Choroid plexus epithelial cell (primary cell): Measurements from ENCODE around the gene ATP5MK.

Experiments used
- DNase-seq: peaks from one replicate; pipeline ENCODE4 v3.0.0-alpha.2; 2010; ENCODE audit warnings: low read depth
- H3K4me3 ChIP-seq: 2 replicates; pipeline ENCODE4 v1.5.1; 2011; ENCODE audit warnings: low read depth, mild to moderate bottlenecking, control low read depth, low read length, moderate library complexity
- CTCF ChIP-seq: conservative IDR thresholded peaks from 2 replicates; pipeline ENCODE4 v1.5.1; 2011; ENCODE audit warnings: low read depth, mild to moderate bottlenecking, control low read depth, inconsistent platforms, low read length, moderate library complexity

ATP5MK gene

GRCh38 chr10:103396067-103396788, at the start of gene ATP5MK, which contains the start of gene PDCD11:
ATP5MK (minus strand) TSS chr10:103396475; CDS start chr10:103392457, 4,018 bp downstream.
PDCD11 (plus strand) TSS chr10:103396626; CDS start chr10:103398427, 1,801 bp downstream.
- peak within 1 kb of the TSS; percentile 97 for H3K4me3 ChIP-seq
- peak; percentile 43 for TF ChIP-seq CTCF
- DNase-seq: peak; percentile 99

GRCh38 chr10:103445366-103445765, 49.1 kb upstream of the ATP5MK start:
- no peak for DNase-seq
- no peak overlapping the region for H3K4me3 ChIP-seq

GRCh38 chr10:103444478-103444877, 48.2 kb upstream of the ATP5MK start:
- TF ChIP-seq CTCF: no peak
- no peak overlapping the region for H3K4me3 ChIP-seq
- no peak for DNase-seq

More at GRCh38 chr10:103445366-103445765, 49.1 kb upstream of the ATP5MK start:
- no peak for TF ChIP-seq CTCF

GRCh38 chr10:103443475-103444185, 47.4 kb upstream of the ATP5MK start:
- DNase-seq: no peak
- H3K4me3 ChIP-seq: no peak overlapping the region
- no peak for TF ChIP-seq CTCF

- DNase-seq: peak; percentile 85
- TF ChIP-seq CTCF: no peak
- H3K4me3 ChIP-seq: no peak overlapping the region
Observed at GRCh38 chr10:103442031-103442461, 45.8 kb upstream of the ATP5MK start.

- H3K4me3 ChIP-seq: no peak overlapping the region
- TF ChIP-seq CTCF: no peak
- no peak for DNase-seq
Observed at GRCh38 chr10:103441611-103442010, 45.3 kb upstream of the ATP5MK start.
